ENCODE results near the gene ANO9. TPM values are rescaled to one million over a fixed set of nuclear protein-coding genes. Genes with fewer than 3 reads are reported as not detected.

ANO9 gene
- total RNA-seq, 1 donor from 2014 or later: 1.9 TPM

GRCh38 chr11:372809-373715, 68.7 kb downstream of the ANO9 start:
- Histone ChIP-seq H4K20me1 (ENCODE audit: insufficient read depth, low read length) (peaks cover 23% of the 10 kb centered on the region), H3K4me2 (ENCODE audit: low read length) (no peak overlapping the region), H3K27ac (ENCODE audit: low read depth, low read length) (no peak overlapping the region), H3K4me1 (ENCODE audit: insufficient read depth, low read length) (no peaks in the 10 kb centered on the region), H3K4me3 (ENCODE audit: insufficient read depth, low read depth, low read length) (no peak overlapping the region), H3K27me3 (ENCODE audit: insufficient read depth, low read length) (peaks cover 7% of the 10 kb centered on the region), H2AFZ (ENCODE audit: low read depth, low read length) (no peak overlapping the region), H3K36me3 (ENCODE audit: insufficient read depth, low read length) (no peaks in the 10 kb centered on the region), H3K9me3 (ENCODE audit: insufficient read depth, low read depth, low read length) (no peaks in the 10 kb centered on the region), H3K9ac (ENCODE audit: low read length) (no peak overlapping the region), H3K79me2 (ENCODE audit: insufficient read depth, low read length) (no peaks in the 10 kb centered on the region)
- Mint-ChIP-seq H3K27ac (ENCODE audit: unreplicated experiment) (no peak overlapping the region), H3K36me3 (ENCODE audit: low read depth, unreplicated experiment) (peaks cover 9% of the 10 kb centered on the region), H3K27me3 (ENCODE audit: low read depth, unreplicated experiment) (peaks cover 2% of the 10 kb centered on the region), H3K4me1 (ENCODE audit: low read depth, unreplicated experiment) (peaks cover 2% of the 10 kb centered on the region), H3K4me3 (ENCODE audit: unreplicated experiment) (no peak overlapping the region), H3K9me3 (ENCODE audit: unreplicated experiment) (no peaks in the 10 kb centered on the region)
- FAIRE-seq (no peak), DNase-seq (ENCODE audit: low read depth) (no peak)
- TF ChIP-seq EZH2 (IDR thresholded peaks at IDR 0.05; ENCODE audit: insufficient read depth, low read length) (no peak), CTCF (IDR thresholded peaks at IDR 0.05; ENCODE audit: insufficient read depth, low read depth, low read length) (no peak)

- Histone ChIP-seq H3K27ac (ENCODE audit: low read depth, low read length) (no peak overlapping the region), H2AFZ (ENCODE audit: low read depth, low read length) (no peak overlapping the region), H3K4me1 (ENCODE audit: insufficient read depth, low read length) (no peaks in the 10 kb centered on the region), H3K4me3 (ENCODE audit: insufficient read depth, low read depth, low read length) (no peak overlapping the region), H3K4me2 (ENCODE audit: low read length) (no peak overlapping the region), H3K36me3 (ENCODE audit: insufficient read depth, low read length) (no peaks in the 10 kb centered on the region), H3K79me2 (ENCODE audit: insufficient read depth, low read length) (no peaks in the 10 kb centered on the region), H3K9ac (ENCODE audit: low read length) (no peak overlapping the region), H4K20me1 (ENCODE audit: insufficient read depth, low read length) (peaks cover 23% of the 10 kb centered on the region), H3K9me3 (ENCODE audit: insufficient read depth, low read depth, low read length) (no peaks in the 10 kb centered on the region), H3K27me3 (ENCODE audit: insufficient read depth, low read length) (peaks cover 17% of the 10 kb centered on the region)
- no peak for DNase-seq (ENCODE audit: low read depth)
- Mint-ChIP-seq H3K27me3 (ENCODE audit: low read depth, unreplicated experiment) (peaks cover 9% of the 10 kb centered on the region), H3K4me1 (ENCODE audit: low read depth, unreplicated experiment) (peaks cover 2% of the 10 kb centered on the region), H3K4me3 (ENCODE audit: unreplicated experiment) (peak overlapping the region; percentile 60), H3K27ac (ENCODE audit: unreplicated experiment) (peak overlapping the region; percentile 60), H3K9me3 (ENCODE audit: unreplicated experiment) (no peaks in the 10 kb centered on the region), H3K36me3 (ENCODE audit: low read depth, unreplicated experiment) (peaks cover 4% of the 10 kb centered on the region)
- TF ChIP-seq CTCF (IDR thresholded peaks at IDR 0.05; ENCODE audit: insufficient read depth, low read depth, low read length): no peak
- no peak for TF ChIP-seq EZH2 (IDR thresholded peaks at IDR 0.05; ENCODE audit: insufficient read depth, low read length)
- FAIRE-seq: no peak
Measured at GRCh38 chr11:371716-372590, 69.9 kb downstream of the ANO9 start.
